Stimulated activated CD4-positive, alpha-beta T cell treated with anti-CD3 and anti-CD28 coated beads, Interleukin-2, amount 100 ng/mL, for 4 hours (primary cell): Measurements from ENCODE around the gene PRR23C.

ENCODE experiments used
- DNase-seq: peaks from one replicate; pipeline ENCODE4 v3.0.0-alpha.2; 2020; ENCODE audit warnings: low read depth

Gene PRR23C

GRCh38 chr3:138995706-138996105 lies 49.0 kb downstream of the PRR23C start:
- DNase-seq = no peak
